ENCODE data around the gene PCDHGA2.
"Not testable (repeated sequence)": the region's sequence is repeated elsewhere in the genome, so short reads cannot be mapped to it uniquely, and the experiment has no call there.

The PCDHGA2 gene

GRCh38 chr5:141387557-141388311 lies 49.2 kb downstream of the PCDHGA2 start, which contains the start of gene PCDHGB4:
PCDHGB4 (plus strand) TSS chr5:141387698; CDS start chr5:141387885, 187 bp downstream.
- H3K27me3 ChIP-seq (ENCODE audit: insufficient read depth, poor library complexity, severe bottlenecking); H3K27ac ChIP-seq (replicated peaks): not testable (repeated sequence)
- peak in 1 of 2 experiments; percentile 65 for DNase-seq (ENCODE audit: low read depth in 1 of 2, low spot score in 1 of 2)
- peak within 1 kb of the TSS; percentile 37 for H3K4me3 ChIP-seq (replicated peaks; ENCODE audit: insufficient read depth, low read length)
- TF ChIP-seq CTCF (IDR thresholded peaks at IDR 0.05; ENCODE audit: insufficient read depth, low read length): peak; percentile 38

GRCh38 chr5:141388661-141389060 lies 50.1 kb downstream of the PCDHGA2 start:
- Histone ChIP-seq H3K4me3 (replicated peaks; ENCODE audit: insufficient read depth, low read length) (no peak overlapping the region), H3K27me3 (ENCODE audit: insufficient read depth, poor library complexity, severe bottlenecking) (no peaks in the 10 kb centered on the region), H3K27ac (replicated peaks) (no peak overlapping the region)
- TF ChIP-seq POLR2AphosphoS5 (IDR thresholded peaks at IDR 0.05; ENCODE audit: low read depth): no peak
- TF ChIP-seq REST (IDR thresholded peaks at IDR 0.05; ENCODE audit: insufficient replicate concordance, low read depth): no peak
- TF ChIP-seq GABPA (IDR thresholded peaks at IDR 0.05; ENCODE audit: low read depth): no peak
- TF ChIP-seq CTCF (IDR thresholded peaks at IDR 0.05; ENCODE audit: insufficient read depth, low read length): no peak
- TF ChIP-seq SPI1 (IDR thresholded peaks at IDR 0.05; ENCODE audit: borderline replicate concordance, low read depth): no peak
- DNase-seq (ENCODE audit: low read depth in 1 of 2, low spot score in 1 of 2): no peak

- H3K4me3 ChIP-seq (replicated peaks; ENCODE audit: insufficient read depth, low read length): no peak overlapping the region
- TF ChIP-seq CTCF (IDR thresholded peaks at IDR 0.05; ENCODE audit: insufficient read depth, low read length) (no peak), REST (IDR thresholded peaks at IDR 0.05; ENCODE audit: insufficient replicate concordance, low read depth) (no peak), SPI1 (IDR thresholded peaks at IDR 0.05; ENCODE audit: borderline replicate concordance, low read depth) (no peak), GABPA (IDR thresholded peaks at IDR 0.05; ENCODE audit: low read depth) (no peak), POLR2AphosphoS5 (IDR thresholded peaks at IDR 0.05; ENCODE audit: low read depth) (no peak)
- no peak overlapping the region for H3K27ac ChIP-seq (replicated peaks)
- no peak for DNase-seq (ENCODE audit: low read depth in 1 of 2, low spot score in 1 of 2)
- no peaks in the 10 kb centered on the region for H3K27me3 ChIP-seq (ENCODE audit: insufficient read depth, poor library complexity, severe bottlenecking)
Observed at GRCh38 chr5:141389153-141390042, 50.8 kb downstream of the PCDHGA2 start.

All from HL-60 (cell line).